K562 (cell line): ENCODE data around the gene HSD17B10. TPM values are rescaled to one million over a fixed set of nuclear protein-coding genes. Genes with fewer than 3 reads are reported as not detected.

Experiments used
- BCL6 ChIP-seq: fragments of 250-450 bp; sonication (Bioruptor Pico); IDR thresholded peaks from 2 replicates; pipeline ENCODE4 v1.4.0; 2020
- FIP1L1 ChIP-seq: fragments of 200-400 bp; formaldehyde crosslinking; IDR thresholded peaks from 2 replicates; pipeline ENCODE4 v1.6.1; 2018; ENCODE audit warnings: mild to moderate bottlenecking, low read depth, low read length; ENCODE audit not compliant: poor library complexity, severe bottlenecking
- KDM1A ChIP-seq, 2 experiments: fragments of 450-650 bp; IDR thresholded peaks; 2 replicates each; pipeline ENCODE4 v1.6.1; 2016; ENCODE audit warnings: mild to moderate bottlenecking in 2 of 2
- KLF10 ChIP-seq: fragments of 250-450 bp; sonication (Bioruptor Pico); IDR thresholded peaks from 2 replicates; pipeline ENCODE4 v1.6.1; 2021; ENCODE audit warnings: matching md5 sums
- MTA1 ChIP-seq: fragments of 450-650 bp; IDR thresholded peaks from 2 replicates; pipeline ENCODE4 v1.6.1; 2017; ENCODE audit warnings: borderline replicate concordance
- OTX1 ChIP-seq: fragments of 450-650 bp; formaldehyde crosslinking; IDR thresholded peaks from 2 replicates; pipeline ENCODE4 v1.4.0; 2022; ENCODE audit warnings: mild to moderate bottlenecking
- PHB2 ChIP-seq: fragments of 450-650 bp; IDR thresholded peaks from 2 replicates; pipeline ENCODE4 v1.6.1; 2017; ENCODE audit warnings: low read depth
- POLR2H ChIP-seq: IDR thresholded peaks from 2 replicates; pipeline ENCODE4 v1.6.1; 2016; ENCODE audit warnings: missing genetic modification characterization, low read depth, mild to moderate bottlenecking, control low read depth, missing compliant biosample characterization, moderate library complexity
- PRPF4 ChIP-seq: fragments of 200-400 bp; formaldehyde crosslinking; IDR thresholded peaks from one replicate; pipeline ENCODE4 v1.6.1; 2017; ENCODE audit warnings: low read length, low read depth, mild to moderate bottlenecking; ENCODE audit not compliant: insufficient read depth, poor library complexity, severe bottlenecking
- RERE ChIP-seq: sonication (generic); formaldehyde crosslinking; IDR thresholded peaks from 2 replicates; pipeline ENCODE4 v1.8.0; 2023; ENCODE audit warnings: missing genetic modification reagents, mild to moderate bottlenecking, borderline replicate concordance
- SLC30A9 ChIP-seq: fragments of 250-450 bp; sonication (Bioruptor Pico); IDR thresholded peaks from 2 replicates; pipeline ENCODE4 v1.8.0; 2022; ENCODE audit warnings: mild to moderate bottlenecking, moderate library complexity
- U2AF1 ChIP-seq: fragments of 200-400 bp; formaldehyde crosslinking; optimal IDR thresholded peaks from 2 replicates; pipeline ENCODE3; 2017; ENCODE audit warnings: mild to moderate bottlenecking, low read depth, low read length, moderate library complexity
- WHSC1 ChIP-seq: IDR thresholded peaks from one replicate; pipeline ENCODE4 v1.6.1; 2012; ENCODE audit warnings: low read length, control low read depth, inconsistent platforms
- YY1 ChIP-seq, 3 experiments: IDR thresholded peaks; 2 replicates each; pipeline ENCODE4 v1.6.1; 2011; ENCODE audit warnings: low read length in 2 of 3, mild to moderate bottlenecking in 2 of 3, moderate library complexity in 2 of 3, borderline replicate concordance in 1 of 3, control low read depth in 1 of 3, low read depth in 1 of 3; ENCODE audit not compliant: insufficient read depth in 3 of 3, insufficient replicate concordance in 2 of 3, control insufficient read depth in 1 of 3, insufficient read length in 1 of 3; ENCODE audit errors: extremely low read depth in 1 of 3
- ZNF41 ChIP-seq: fragments of 250-450 bp; sonication (Bioruptor Pico); conservative IDR thresholded peaks from 2 replicates; pipeline ENCODE4 v1.4.0; 2020; ENCODE audit warnings: mild to moderate bottlenecking
- ZNF583 ChIP-seq: fragments of 250-450 bp; sonication (Bioruptor Pico); IDR thresholded peaks from 2 replicates; pipeline ENCODE4 v1.4.0; 2020
- ZNF785 ChIP-seq: fragments of 250-450 bp; sonication (Bioruptor Pico); IDR thresholded peaks from 2 replicates; pipeline ENCODE4 v1.4.0; 2020; ENCODE audit warnings: mild to moderate bottlenecking
- polyA plus RNA-seq, 8 experiments: library from polyadenylated mRNA; depleted of rRNA in 4 of 8; stranded (reverse) in 5 of 8; unstranded in 3 of 8; fragments of >200 nt; fragmentation: Nextera tagmentation in 2 of 8; fragmentation: Illumina TruSeq in 1 of 8; extraction: Ambion mirVana in 2 of 8; extraction: Trizol in 1 of 8; gene quantifications; 2 replicates each; pipeline versions ENCODE4 v1.2.1 to v1.2.3, GENCODE V29; 2011 to 2014; ENCODE audit warnings: inconsistent platforms in 1 of 8, missing spikeins in 1 of 8
- total RNA-seq, 7 experiments: library from RNA; depleted of rRNA in 6 of 7; stranded (reverse); fragments of >200 nt in 6 of 7; fragmentation: Illumina TruSeq in 2 of 7; extraction: Trizol in 2 of 7; gene quantifications; 2 replicates each; pipeline versions ENCODE4 v1.2.1 to v1.2.3, GENCODE V29; 2011 to 2021; ENCODE audit warnings: low replicate concordance in 1 of 7
- TF ChIP-seq, protein P1 (sequence below): IDR thresholded peaks from 2 replicates; pipeline ENCODE4 v1.6.1; 2016; ENCODE audit warnings: missing genetic modification characterization, missing compliant biosample characterization

HSD17B10 gene
- total and polyA plus RNA-seq, 9 of the 15 experiments (the other 6 are each of a cell fraction or from before 2014, with no cell fraction given): 45.3 to 221 (median 186) TPM

DNA sequence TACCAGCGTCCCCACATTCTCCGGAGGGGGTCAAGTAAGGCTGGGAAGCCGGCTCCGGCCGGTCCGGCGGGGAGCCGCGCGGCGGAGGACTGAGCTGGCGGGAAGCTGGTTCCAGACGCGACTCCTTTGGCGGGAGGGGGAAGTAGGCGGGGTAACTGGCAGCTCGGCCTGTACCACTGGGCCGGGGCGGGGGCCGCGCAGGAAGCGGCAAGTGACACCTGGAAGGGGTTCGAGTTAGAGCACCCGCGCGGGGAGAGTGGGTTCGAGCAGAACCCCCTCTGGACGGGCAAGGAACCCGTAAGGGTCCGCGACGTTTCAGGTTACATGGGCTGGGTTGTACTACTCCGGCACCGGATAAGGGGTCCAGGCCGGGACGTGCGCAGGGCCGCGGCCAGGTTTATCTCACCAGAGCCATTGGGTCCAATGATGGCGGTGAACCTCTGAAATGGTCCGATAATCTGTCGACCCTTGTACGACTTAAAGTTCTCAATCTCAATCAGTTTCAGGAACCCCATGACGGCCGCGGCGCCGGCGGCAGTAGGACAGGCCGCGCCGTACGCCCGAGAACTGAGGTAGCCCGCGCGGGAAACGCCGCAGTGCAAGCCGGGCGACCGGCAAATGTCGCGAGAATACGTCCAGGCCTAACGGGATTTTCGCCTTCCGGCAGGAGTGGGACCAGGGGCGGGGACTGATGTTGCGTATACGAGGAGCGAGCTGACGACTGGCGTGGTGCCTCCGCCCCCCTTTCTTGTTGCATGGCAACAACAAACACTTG is 11.9 kb downstream of the HSD17B10 start, which contains the start of gene SMC1A (continued):
- TF ChIP-seq YY1 (IDR thresholded peaks at IDR 0.05; ENCODE audit: borderline replicate concordance in 1 of 3, control insufficient read depth in 1 of 3, extremely low read depth in 1 of 3, insufficient read depth in 3 of 3, insufficient read length in 1 of 3, insufficient replicate concordance in 2 of 3, low read depth in 1 of 3, low read length in 2 of 3): peak in 1 of 3 experiments; percentile 14
- TF ChIP-seq PHB2: no peak
- no peak for TF ChIP-seq MTA1
- TF ChIP-seq SLC30A9 (CRISPR knock-in tag): no peak
- no peak for TF ChIP-seq WHSC1
- TF ChIP-seq ZNF41 (CRISPR knock-in tag): no peak
- TF ChIP-seq KLF10: no peak
- no peak for TF ChIP-seq BCL6
- no peak for TF ChIP-seq ZNF785 (CRISPR knock-in tag)
- no peak for TF ChIP-seq KDM1A (IDR thresholded peaks at IDR 0.05)
- TF ChIP-seq FIP1L1: peak; percentile 74
- TF ChIP-seq OTX1 (CRISPR knock-in tag): no peak
- TF ChIP-seq ZNF583 (CRISPR knock-in tag): no peak
- no peak for TF ChIP-seq U2AF1
- TF ChIP-seq PRPF4: peak; percentile 78
- no peak for TF ChIP-seq RERE (CRISPR knock-in tag)
- TF ChIP-seq POLR2H (tag): peak; percentile 90
- TF ChIP-seq, protein P1, sequence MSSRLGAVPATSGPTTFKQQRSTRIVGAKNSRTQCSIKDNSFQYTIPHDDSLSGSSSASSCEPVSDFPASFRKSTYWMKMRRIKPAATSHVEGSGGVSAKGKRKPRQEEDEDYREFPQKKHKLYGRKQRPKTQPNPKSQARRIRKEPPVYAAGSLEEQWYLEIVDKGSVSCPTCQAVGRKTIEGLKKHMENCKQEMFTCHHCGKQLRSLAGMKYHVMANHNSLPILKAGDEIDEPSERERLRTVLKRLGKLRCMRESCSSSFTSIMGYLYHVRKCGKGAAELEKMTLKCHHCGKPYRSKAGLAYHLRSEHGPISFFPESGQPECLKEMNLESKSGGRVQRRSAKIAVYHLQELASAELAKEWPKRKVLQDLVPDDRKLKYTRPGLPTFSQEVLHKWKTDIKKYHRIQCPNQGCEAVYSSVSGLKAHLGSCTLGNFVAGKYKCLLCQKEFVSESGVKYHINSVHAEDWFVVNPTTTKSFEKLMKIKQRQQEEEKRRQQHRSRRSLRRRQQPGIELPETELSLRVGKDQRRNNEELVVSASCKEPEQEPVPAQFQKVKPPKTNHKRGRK (tag): no peak
